ENCODE measurements around the gene TTF2.

Gene TTF2

DNA sequence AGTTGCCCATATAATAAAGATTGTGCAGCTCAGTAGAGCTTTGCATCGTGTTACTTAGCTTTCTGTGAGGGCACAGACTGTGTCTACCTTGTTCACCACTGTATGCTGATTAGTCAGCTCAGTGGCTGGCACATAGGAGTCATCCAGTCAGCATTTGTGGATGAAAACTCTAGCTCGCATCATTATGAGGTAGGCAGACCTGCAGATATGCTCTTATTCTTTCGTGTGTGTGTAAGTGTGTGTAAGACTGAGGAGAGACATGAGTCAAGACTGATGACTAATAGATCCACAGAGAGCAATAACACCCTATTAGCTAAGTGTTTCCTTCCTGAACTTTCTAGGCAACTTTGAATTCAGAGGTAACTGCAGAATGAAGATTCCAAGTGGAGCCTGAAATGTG lies 17.1 kb downstream of the TTF2 start:
- H3K36me3 ChIP-seq (ENCODE audit: control insufficient read depth, insufficient read depth, low read length), result peaks cover 34% of the 10 kb centered on the region
- no peaks in the 10 kb centered on the region for H3K27me3 ChIP-seq (replicated peaks; ENCODE audit: control insufficient read depth, insufficient read depth, low read length)
- TF ChIP-seq, protein P1, sequence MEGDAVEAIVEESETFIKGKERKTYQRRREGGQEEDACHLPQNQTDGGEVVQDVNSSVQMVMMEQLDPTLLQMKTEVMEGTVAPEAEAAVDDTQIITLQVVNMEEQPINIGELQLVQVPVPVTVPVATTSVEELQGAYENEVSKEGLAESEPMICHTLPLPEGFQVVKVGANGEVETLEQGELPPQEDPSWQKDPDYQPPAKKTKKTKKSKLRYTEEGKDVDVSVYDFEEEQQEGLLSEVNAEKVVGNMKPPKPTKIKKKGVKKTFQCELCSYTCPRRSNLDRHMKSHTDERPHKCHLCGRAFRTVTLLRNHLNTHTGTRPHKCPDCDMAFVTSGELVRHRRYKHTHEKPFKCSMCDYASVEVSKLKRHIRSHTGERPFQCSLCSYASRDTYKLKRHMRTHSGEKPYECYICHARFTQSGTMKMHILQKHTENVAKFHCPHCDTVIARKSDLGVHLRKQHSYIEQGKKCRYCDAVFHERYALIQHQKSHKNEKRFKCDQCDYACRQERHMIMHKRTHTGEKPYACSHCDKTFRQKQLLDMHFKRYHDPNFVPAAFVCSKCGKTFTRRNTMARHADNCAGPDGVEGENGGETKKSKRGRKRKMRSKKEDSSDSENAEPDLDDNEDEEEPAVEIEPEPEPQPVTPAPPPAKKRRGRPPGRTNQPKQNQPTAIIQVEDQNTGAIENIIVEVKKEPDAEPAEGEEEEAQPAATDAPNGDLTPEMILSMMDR (IDR thresholded peaks at IDR 0.05; ENCODE audit: insufficient read depth, low read length, poor library complexity, severe bottlenecking), result no peak
- H3K4me3 ChIP-seq (replicated peaks; ENCODE audit: low read depth, low read length), result no peak overlapping the region
- no peak for DNase-seq (ENCODE audit: extremely low read depth, insufficient read length)

DNA sequence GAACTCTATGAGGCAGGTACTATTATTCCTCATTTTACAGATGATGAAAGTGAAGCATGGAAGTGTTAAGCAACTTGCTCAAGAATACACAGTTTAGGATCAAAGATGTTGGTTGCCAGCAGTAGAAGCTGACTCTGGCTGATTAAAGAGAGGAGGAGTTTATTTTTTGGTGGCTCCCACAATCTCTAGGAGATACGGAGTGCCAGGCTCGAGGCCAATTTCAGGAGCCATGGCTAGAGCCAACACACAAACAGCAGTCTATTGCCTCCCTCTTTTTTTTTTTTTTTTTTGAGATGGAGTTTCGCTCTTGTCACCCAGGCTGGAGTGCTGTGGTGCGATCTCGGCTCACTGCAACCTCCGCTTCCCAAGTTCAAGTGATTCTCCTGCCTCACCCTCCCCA lies 19.6 kb downstream of the TTF2 start:
- TF ChIP-seq, protein P1 (IDR thresholded peaks at IDR 0.05; ENCODE audit: insufficient read depth, low read length, poor library complexity, severe bottlenecking), result no peak
- no peak overlapping the region for H3K4me3 ChIP-seq (replicated peaks; ENCODE audit: low read depth, low read length)
- H3K27me3 ChIP-seq (replicated peaks; ENCODE audit: control insufficient read depth, insufficient read depth, low read length), result no peaks in the 10 kb centered on the region
- no peak for DNase-seq (ENCODE audit: extremely low read depth, insufficient read length)
- peaks cover 37% of the 10 kb centered on the region for H3K36me3 ChIP-seq (ENCODE audit: control insufficient read depth, insufficient read depth, low read length)

DNA sequence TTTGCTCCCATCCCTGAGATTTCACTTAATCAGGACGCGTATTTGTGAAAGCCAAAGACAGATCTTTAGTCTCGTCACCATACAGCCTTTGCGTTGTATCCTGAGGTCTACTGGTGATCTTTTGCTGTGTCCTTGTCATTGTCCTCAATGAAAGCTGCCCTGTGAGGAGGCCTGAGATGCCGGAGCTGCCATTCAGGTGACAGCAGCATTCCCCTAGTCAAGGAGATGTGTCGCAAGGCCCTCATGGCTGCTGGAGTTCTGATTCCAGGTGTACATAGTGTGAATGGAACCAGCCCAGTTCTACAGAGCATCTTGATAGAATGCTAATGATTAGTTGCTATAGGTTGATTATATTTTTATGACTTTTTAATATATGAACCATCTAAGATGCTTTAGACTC lies 24.1 kb downstream of the TTF2 start:
- no peak for DNase-seq (ENCODE audit: extremely low read depth, insufficient read length)
- H3K4me3 ChIP-seq (replicated peaks; ENCODE audit: low read depth, low read length), result no peak overlapping the region
- no peaks in the 10 kb centered on the region for H3K27me3 ChIP-seq (replicated peaks; ENCODE audit: control insufficient read depth, insufficient read depth, low read length)
- TF ChIP-seq, protein P1 (IDR thresholded peaks at IDR 0.05; ENCODE audit: insufficient read depth, low read length, poor library complexity, severe bottlenecking), result no peak
- H3K36me3 ChIP-seq (ENCODE audit: control insufficient read depth, insufficient read depth, low read length), result peaks cover 20% of the 10 kb centered on the region

DNA sequence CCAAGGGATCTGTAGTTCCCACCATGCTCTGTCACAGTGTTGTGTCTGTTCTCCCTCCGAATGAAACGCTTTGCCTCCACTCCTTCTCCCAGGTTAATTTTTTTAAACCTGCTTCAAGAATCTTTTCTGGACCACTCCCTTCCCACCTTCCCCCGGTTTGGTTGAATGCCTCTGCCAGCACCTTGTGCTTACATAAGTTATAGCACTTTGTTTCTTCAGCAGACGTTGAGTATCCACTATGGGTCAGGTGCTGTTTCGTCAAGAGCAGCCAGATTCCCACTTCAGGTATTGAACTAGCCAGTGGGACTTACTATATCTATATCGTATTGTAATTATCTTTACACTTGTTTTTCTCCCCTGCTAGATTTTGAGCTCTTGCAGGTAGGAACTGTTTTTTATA lies 27.6 kb downstream of the TTF2 start:
- peaks cover 22% of the 10 kb centered on the region for H3K36me3 ChIP-seq (ENCODE audit: control insufficient read depth, insufficient read depth, low read length)
- H3K27me3 ChIP-seq (replicated peaks; ENCODE audit: control insufficient read depth, insufficient read depth, low read length), result no peaks in the 10 kb centered on the region
- no peak for DNase-seq (ENCODE audit: extremely low read depth, insufficient read length)
- H3K4me3 ChIP-seq (replicated peaks; ENCODE audit: low read depth, low read length), result no peak overlapping the region
- TF ChIP-seq, protein P1 (IDR thresholded peaks at IDR 0.05; ENCODE audit: insufficient read depth, low read length, poor library complexity, severe bottlenecking), result no peak

DNA sequence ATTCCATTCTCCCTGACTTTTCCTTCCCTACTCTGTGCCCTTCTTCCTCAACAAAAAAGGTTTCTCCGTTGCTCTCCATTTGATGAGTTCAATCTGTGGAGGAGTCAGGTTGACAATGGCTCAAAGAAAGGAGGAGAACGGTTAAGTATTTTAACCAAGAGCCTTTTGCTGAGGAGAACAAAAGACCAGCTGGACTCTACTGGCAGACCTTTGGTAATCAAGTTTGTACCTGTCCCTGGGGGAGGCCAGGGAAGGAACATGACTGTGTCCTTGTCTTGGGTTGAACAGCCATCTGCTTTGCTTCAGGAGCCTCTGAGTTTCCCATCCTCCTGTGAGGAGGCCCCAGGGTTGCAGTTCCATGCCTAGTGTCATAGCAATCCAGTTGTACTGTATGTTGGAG lies 29.9 kb downstream of the TTF2 start:
- no peak overlapping the region for H3K4me3 ChIP-seq (replicated peaks; ENCODE audit: low read depth, low read length)
- H3K36me3 ChIP-seq (ENCODE audit: control insufficient read depth, insufficient read depth, low read length), result peaks cover 32% of the 10 kb centered on the region
- no peaks in the 10 kb centered on the region for H3K27me3 ChIP-seq (replicated peaks; ENCODE audit: control insufficient read depth, insufficient read depth, low read length)
- TF ChIP-seq, protein P1 (IDR thresholded peaks at IDR 0.05; ENCODE audit: insufficient read depth, low read length, poor library complexity, severe bottlenecking), result no peak
- no peak for DNase-seq (ENCODE audit: extremely low read depth, insufficient read length)

DNA sequence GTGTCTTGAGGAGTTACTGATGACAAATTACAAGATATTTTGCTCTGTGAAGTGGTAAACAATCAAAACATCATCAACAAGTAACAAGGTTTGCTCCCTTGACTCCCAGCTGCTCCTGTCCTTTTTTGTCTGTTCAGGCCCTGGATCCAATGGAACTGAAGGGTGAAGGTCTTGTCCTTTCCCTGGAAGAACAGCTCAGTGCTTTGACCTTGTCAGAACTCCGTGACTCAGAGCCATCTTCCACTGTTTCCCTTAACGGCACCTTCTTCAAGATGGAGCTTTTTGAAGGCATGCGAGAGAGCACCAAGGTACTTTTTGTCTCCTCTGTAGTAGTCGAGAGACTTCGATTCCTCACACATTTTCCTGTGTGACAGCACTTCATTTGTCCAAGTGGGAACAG lies 32.5 kb downstream of the TTF2 start:
- Histone ChIP-seq H3K27me3 (replicated peaks; ENCODE audit: control insufficient read depth, insufficient read depth, low read length) (no peaks in the 10 kb centered on the region), H3K36me3 (ENCODE audit: control insufficient read depth, insufficient read depth, low read length) (peaks cover 39% of the 10 kb centered on the region), H3K4me3 (replicated peaks; ENCODE audit: low read depth, low read length) (no peak overlapping the region)
- DNase-seq (ENCODE audit: extremely low read depth, insufficient read length), result no peak
- TF ChIP-seq, protein P1 (IDR thresholded peaks at IDR 0.05; ENCODE audit: insufficient read depth, low read length, poor library complexity, severe bottlenecking), result no peak

Measured in GM06990 (cell line).